GM19025 (cell line): ENCODE results near the gene PPP2R2D.
"Not testable (repeated sequence)": the region's sequence is repeated elsewhere in the genome, so short reads cannot be mapped to it uniquely, and the experiment has no call there.

Source experiments
- ATAC-seq: cut with Tn5 transposase; IDR thresholded peaks from one replicate; pipeline ENCODE4 v1.9.1; 2021; ENCODE audit warnings: mild to moderate bottlenecking, low read depth, moderate library complexity; ENCODE audit not compliant: unreplicated experiment

Gene PPP2R2D

DNA sequence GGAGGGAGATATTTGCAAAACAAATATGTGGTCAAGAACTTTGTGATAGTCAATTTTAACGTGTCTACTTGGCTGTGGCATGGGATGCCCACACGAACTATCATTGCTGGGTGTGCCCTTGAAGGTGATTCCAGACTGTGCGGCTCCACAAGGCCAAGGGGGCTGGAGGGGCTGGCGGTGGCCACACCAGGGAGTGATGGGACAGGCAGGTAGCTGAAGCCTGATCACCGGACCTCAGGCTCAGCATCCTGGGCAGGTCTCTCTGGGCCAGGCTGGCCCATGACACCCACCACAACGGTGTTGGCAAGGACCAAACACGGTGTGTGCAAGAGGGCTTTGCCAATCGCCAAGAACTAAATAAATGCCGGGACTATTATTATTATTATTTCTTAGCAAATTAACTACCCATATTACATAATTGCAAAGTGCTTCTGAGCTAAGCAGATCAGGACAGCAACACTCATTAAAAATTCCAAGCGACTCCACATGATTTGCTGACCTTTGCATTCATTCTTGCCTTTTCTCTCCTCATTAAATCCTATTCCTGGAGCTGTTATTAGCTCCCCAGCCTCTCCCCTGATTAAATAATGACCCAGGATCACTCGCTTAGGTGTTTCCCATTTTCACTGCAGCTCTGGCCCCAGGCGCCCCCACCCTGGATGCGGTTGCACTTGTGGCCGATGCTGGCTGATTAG lies 35.4 kb upstream of the PPP2R2D start:
- ATAC-seq = no peak

DNA sequence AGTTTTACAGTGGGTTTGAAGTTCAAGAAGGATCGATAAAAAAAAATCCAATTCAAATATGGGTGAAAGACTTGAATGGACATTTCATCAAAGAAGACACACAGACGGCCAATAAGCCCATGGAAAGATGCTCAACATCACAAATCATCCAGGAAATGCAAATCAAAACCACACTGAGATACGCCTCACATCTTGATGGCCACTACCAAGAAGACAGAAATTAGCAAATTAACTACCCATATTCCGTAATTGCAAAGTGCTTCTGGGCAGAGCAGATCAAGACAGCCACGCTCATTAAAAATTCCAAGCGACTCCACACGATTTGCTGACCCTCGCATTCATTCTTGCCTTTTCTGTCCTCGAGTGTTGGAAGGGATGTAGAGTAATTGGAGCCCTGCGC lies 34.1 kb upstream of the PPP2R2D start:
- ATAC-seq = no peak

- no peak for ATAC-seq
Observed at GRCh38 chr10:131868436-131868835, 32.4 kb upstream of the PPP2R2D start.

- ATAC-seq = no peak
Observed at GRCh38 chr10:131869344-131869743, 31.5 kb upstream of the PPP2R2D start.

DNA sequence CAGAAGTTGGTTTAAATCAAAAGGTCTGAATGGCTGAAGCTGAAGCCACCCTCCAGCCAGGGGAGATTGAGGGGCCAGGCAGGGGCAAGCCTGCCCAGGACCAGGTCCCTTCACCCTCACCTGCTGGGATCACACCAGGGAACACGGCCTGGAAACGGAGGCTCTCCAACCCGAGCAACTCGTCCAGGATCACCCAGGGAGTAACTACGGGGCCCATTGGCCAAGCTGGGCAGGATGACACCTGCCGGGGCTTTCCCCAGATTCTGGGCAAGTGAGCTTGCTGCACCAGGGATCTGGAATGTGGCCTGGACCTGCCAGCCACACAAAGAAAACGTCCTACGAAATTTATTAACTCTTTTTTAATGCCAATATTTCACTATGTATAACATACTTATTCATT lies 30.4 kb upstream of the PPP2R2D start:
- ATAC-seq = no peak

DNA sequence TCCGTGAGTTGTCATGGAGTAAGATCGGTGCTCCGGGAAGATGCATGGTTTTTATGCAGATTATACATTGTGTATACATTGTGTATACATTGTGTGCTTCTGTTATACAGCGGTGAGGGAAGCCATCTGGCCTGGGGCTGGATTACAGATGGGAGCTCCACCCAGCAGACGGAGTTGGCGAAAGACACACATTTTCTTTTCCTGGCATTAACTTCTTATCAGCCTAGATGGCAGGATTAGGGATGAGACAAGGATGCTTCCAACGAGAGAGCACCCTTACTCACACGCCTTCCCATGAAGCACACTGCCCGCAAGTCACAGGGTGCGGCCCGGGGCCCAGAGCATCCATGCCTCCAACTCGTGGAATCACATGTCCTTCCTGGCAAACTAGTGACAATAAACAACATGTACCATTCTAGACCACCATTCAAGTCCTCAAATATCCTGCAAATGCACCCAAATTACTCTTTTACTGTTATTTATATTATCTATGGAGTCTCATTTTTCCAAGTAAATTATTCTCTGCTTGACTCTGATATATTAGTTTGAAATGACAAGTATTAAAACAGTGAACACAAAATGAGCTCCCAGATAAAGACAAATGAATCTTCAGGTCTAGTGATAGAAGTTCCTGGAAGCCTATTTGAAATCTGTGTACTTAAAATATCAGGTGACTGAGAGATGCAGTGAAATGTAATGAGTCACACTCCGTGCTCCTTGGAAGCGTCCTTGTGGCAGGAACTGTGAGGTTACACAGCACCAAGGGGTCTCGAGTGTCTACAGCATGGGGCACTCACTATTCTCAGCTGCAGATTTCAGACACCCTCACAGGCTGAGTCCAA lies 29.8 kb upstream of the PPP2R2D start:
- ATAC-seq = no peak

DNA sequence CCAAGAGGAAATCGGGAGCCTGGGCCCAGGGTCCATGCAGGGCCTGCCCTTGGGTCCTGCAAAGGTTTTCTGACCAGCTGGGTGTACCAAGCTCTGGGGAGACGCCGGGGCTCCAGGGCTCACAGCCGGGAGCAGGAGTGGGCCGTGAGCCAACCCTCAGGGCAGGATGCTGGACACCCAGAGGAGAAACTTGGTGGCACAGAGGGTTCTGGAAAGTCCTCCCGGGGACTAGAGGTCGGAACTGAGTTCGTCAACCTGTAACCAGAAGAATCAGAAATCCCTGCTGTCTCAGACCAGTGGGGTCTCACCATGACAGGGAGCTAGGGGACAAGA lies 29.2 kb upstream of the PPP2R2D start:
- ATAC-seq = no peak

DNA sequence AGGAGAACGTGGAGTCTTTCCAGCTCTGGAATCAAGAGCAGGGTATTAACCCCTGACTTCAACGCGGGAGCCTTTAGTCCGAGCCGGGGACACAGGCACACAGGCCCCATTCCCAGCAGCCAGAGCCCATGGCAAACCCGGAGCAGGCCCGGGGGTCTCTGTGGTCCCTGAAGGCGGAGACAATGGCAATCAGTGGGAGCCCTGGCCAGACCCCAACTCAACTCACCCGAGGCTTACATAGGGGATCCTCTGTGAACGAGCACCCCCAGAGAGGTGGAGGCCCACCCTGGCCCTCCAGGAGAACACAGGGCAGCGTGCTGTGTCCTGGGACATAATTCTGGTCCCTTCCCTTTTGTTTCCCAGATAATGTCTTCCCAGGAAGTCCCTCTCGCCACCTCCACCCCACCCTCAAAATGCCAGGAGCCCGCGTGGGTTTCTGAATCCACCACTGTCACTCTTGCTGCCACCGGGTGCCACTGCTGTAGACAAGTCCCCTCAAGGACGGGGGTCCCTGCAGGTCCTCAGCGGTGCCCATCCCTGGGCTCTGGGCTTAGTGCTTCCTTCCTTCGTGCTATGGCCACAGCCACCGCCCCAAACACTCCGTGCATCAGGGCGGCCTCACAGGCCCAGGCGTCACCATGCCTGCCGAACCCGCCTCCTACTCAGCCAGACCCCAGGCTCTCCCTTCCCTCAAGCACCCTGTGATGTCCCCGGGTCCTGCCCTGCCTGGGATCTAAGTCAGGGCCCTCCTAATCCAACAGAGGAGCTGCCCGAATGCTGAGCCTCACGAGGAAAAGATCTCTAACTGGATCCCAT lies 28.6 kb upstream of the PPP2R2D start:
- no peak for ATAC-seq

DNA sequence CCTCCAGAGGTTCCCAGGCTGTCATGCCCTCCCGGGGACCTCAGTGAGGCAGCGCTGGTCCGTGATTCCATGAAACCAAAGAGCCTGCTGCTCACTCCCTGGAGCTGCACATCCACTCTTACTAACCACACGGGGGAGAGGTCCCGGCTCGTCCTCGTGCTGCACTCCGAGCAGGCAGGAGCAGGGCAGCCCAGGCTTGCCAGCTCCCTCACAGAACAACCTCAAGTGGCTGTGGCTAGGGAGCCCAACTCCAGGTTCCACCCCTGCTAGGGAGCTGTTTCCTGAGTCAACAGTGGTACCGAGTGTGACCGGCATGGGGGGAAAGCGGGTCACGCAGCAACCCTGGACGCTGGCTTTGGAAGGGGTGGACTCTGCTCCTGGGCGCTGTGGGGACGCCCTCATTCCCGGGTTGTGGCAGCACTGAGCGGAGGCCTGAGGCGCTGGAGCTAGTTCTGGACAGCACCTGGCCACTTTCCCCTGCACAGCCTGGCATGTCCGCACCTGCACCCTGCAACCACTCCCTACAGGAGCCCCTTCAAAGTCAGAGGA lies 27.9 kb upstream of the PPP2R2D start:
- ATAC-seq = no peak

GRCh38 chr10:131874991-131875451 lies 25.8 kb upstream of the PPP2R2D start:
- no peak for ATAC-seq

GRCh38 chr10:131875501-131875900 lies 25.3 kb upstream of the PPP2R2D start:
- no peak for ATAC-seq

DNA sequence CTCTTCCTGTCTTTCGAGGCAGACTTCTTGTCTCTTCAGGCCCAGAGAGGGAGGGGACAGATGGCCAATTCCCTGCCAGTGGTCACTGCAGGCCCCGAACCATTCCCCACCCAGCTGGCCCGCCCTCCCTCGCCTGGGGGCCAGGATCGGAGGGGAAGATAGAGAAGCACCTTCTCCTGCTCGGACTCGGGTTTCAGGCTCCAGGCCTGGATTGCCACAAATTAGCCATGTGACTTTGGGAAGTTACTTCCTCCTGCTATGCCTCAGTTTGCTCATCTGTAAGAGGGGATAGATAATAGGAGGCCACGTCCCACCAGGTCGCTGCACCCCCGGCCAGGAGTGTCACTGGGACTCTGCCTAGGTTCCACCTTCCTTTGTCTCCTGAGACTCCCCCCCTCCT lies 24.8 kb upstream of the PPP2R2D start:
- no peak for ATAC-seq

- ATAC-seq = no peak
Observed at GRCh38 chr10:131876508-131876907, 24.3 kb upstream of the PPP2R2D start.

- no peak for ATAC-seq
Observed at GRCh38 chr10:131880016-131880590, 20.7 kb upstream of the PPP2R2D start.

DNA sequence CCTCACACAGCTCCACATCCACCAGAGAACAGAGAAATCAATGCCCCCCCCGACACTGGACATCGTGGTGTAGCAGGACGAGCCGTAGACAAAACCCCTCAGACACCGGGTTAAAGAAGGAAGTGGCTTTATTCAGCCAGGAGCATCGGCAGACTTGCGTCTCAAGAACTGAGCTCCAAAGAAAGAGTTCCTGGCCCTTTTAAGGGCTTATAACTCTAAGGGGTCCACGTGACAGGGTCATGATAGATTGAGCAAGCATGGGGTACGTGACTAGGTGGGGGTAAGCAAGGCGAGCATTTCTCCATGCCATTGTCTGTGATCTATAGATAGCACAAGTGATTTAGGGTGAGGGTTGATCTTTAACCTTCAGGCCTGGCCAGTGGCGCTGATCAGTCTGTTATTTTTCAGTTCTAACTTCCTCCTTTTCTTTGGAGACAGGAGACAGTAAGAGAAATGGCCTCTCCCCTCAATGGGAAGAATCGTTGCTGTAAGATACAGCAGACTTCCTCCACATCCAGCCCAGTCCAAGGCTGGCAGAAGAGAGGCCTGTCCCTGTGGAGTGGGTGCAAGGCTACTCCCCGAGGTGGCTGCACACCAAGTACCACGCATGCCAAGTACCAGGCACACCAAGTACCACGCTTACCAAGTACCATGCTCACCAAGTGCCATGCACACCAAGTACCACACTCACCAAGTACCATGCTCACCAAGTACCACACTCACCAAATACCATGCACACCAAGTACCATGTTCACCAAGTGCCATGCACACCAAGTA lies 19.5 kb upstream of the PPP2R2D start:
- no peak for ATAC-seq

- ATAC-seq = no peak
Observed at GRCh38 chr10:131882151-131882550, 18.7 kb upstream of the PPP2R2D start.

GRCh38 chr10:131882590-131883451 lies 18.0 kb upstream of the PPP2R2D start:
- no peak for ATAC-seq

DNA sequence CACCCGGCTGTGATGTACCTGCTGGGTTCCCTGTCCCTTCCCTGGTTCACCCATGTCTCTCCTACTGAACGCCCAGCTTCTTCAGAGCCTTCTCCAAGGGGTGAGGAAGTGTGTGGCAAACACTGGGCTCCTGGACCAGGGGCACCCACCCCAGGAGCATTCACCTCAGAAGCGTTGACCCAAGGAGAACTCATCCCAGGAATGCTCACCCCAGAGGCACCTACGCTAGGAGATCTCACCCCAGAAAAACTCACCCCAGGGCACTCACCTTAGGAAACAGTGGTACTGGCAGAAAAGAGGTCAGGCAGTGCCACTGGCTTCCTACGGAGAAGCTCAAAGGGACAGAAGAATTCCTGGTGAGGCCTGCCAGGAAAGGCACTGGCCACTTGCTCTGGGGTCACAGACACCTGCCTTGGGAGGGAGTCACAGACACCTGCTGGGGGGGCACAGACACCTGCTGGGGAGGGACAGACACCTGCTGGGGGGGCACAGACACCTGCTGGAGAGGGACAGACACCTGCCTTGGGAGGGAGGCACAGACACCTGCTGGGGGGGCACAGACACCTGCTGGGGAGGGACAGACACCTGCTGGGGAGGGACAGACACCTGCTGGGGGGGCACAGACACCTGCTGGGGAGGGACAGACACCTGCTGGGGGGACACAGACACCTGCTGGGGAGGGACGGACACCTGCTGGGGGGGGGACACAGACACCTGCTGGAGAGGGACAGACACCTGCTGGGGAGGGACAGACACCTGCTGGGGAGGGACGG lies 17.0 kb upstream of the PPP2R2D start:
- ATAC-seq = not testable (repeated sequence)
